K562 (cell line): ENCODE measurements around the gene MRAS.

Experiments
- CTCFL ChIP-seq: IDR thresholded peaks from 2 replicates; pipeline ENCODE4 v1.6.1; 2011; ENCODE audit warnings: borderline replicate concordance, low read depth, mild to moderate bottlenecking, moderate library complexity, low read length; ENCODE audit not compliant: insufficient read depth, poor library complexity, severe bottlenecking
- HEY1 ChIP-seq: fragments of 250-450 bp; sonication (Bioruptor Pico); IDR thresholded peaks from 2 replicates; pipeline ENCODE4 v1.5.0; 2020; ENCODE audit warnings: mild to moderate bottlenecking, moderate library complexity, borderline replicate concordance
- JUND ChIP-seq, 2 experiments: IDR thresholded peaks; 2 replicates in 1 of 2; 3 replicates in 1 of 2; pipeline ENCODE4 v1.6.1; 2011; ENCODE audit warnings: borderline replicate concordance in 2 of 2, low read depth in 2 of 2, low read length in 2 of 2, improper control_type of control experiment in 1 of 2, missing biosample characterization in 1 of 2, missing genetic modification characterization in 1 of 2, missing genetic modification reagents in 1 of 2
- MAX ChIP-seq: sonication (generic); formaldehyde crosslinking; IDR thresholded peaks from 2 replicates; pipeline ENCODE4 v1.9.0; 2022; ENCODE audit warnings: mild to moderate bottlenecking, missing genetic modification reagents
- MXI1 ChIP-seq: IDR thresholded peaks from 2 replicates; pipeline ENCODE4 v1.6.1; 2011; ENCODE audit warnings: low read depth, mild to moderate bottlenecking, improper control_type of control experiment, low read length
- MYNN ChIP-seq, 2 experiments: sonication (generic); formaldehyde crosslinking in 1 of 2; IDR thresholded peaks; 2 replicates each; pipeline versions ENCODE4 v1.5.0 to v1.6.1; 2016 to 2020; ENCODE audit warnings: antibody characterized with exemption in 1 of 2, missing genetic modification reagents in 1 of 2
- NFIC ChIP-seq: fragments of 450-650 bp; IDR thresholded peaks from 2 replicates; pipeline ENCODE4 v1.6.1; 2017; ENCODE audit warnings: mild to moderate bottlenecking, inconsistent platforms
- PATZ1 ChIP-seq: fragments of 250-450 bp; sonication (Bioruptor Pico); IDR thresholded peaks from 2 replicates; pipeline ENCODE4 v1.5.0; 2020; ENCODE audit warnings: mild to moderate bottlenecking, borderline replicate concordance
- POLR2AphosphoS5 ChIP-seq: IDR thresholded peaks from 2 replicates; pipeline ENCODE4 v1.6.1; 2011; ENCODE audit warnings: mild to moderate bottlenecking, low read depth, low read length, moderate library complexity; ENCODE audit not compliant: control insufficient read depth, insufficient read depth
- TFE3 ChIP-seq: fragments of 450-650 bp; formaldehyde crosslinking; IDR thresholded peaks from 2 replicates; pipeline ENCODE4 v1.4.0; 2020; ENCODE audit warnings: mild to moderate bottlenecking, mixed read lengths
- U2AF1 ChIP-seq: fragments of 200-400 bp; formaldehyde crosslinking; optimal IDR thresholded peaks from 2 replicates; pipeline ENCODE3; 2017; ENCODE audit warnings: mild to moderate bottlenecking, low read depth, low read length, moderate library complexity

GRCh38 chr3:138381413-138381901, 33.1 kb downstream of the MRAS start:
- TF ChIP-seq MYNN (IDR thresholded peaks at IDR 0.05) (no peak), MYNN (CRISPR knock-in tag; IDR thresholded peaks at IDR 0.05) (no peak), PATZ1 (no peak), MAX (no peak), MXI1 (no peak), NFIC (no peak), HEY1 (no peak), U2AF1 (no peak), CTCFL (no peak), JUND (IDR thresholded peaks at IDR 0.05; ENCODE audit: borderline replicate concordance, low read depth, low read length) (no peak), JUND (tag; IDR thresholded peaks at IDR 0.05; ENCODE audit: borderline replicate concordance, low read depth, low read length) (no peak), POLR2AphosphoS5 (no peak), TFE3 (CRISPR knock-in tag) (no peak)
